Measurements from ENCODE around the gene NFATC2.
A peak's percentile ranks its signal among the peaks of the same experiment; 100 is the strongest.

NFATC2 gene

GRCh38 chr20:51467956-51468626 lies 74.4 kb downstream of the NFATC2 start:
- H3K4me1 ChIP-seq (ENCODE audit: control insufficient read depth, insufficient read depth, low read length): no peaks in the 10 kb centered on the region
- no peaks in the 10 kb centered on the region for H3K9me3 ChIP-seq (ENCODE audit: control insufficient read depth, insufficient read depth, low read depth, low read length)
- ChIA-PET POLR2A (no interaction called here), CTCF (no interaction called here)
- H3K27ac ChIP-seq (ENCODE audit: extremely low read depth, low read depth, low read length): no peak overlapping the region
- no peaks in the 10 kb centered on the region for H3K36me3 ChIP-seq (ENCODE audit: control insufficient read depth in 2 of 2, insufficient read depth in 1 of 2, low read length in 2 of 2)
- TF ChIP-seq ZBTB11 (tag by site-specific recombination; conservative IDR thresholded peaks at IDR 0.05; ENCODE audit: low read depth) (no peak), ZNF560 (tag by site-specific recombination; IDR thresholded peaks at IDR 0.05; ENCODE audit: borderline replicate concordance) (no peak), ZFHX2 (tag by site-specific recombination; conservative IDR thresholded peaks at IDR 0.05) (peak; percentile 32; the same call in 1 of the 2 replicates), EGR2 (tag by site-specific recombination; IDR thresholded peaks at IDR 0.05; ENCODE audit: low read depth) (peak; percentile 44)
- H3K4me3 ChIP-seq (ENCODE audit: low read depth, low read length): no peak overlapping the region

DNA sequence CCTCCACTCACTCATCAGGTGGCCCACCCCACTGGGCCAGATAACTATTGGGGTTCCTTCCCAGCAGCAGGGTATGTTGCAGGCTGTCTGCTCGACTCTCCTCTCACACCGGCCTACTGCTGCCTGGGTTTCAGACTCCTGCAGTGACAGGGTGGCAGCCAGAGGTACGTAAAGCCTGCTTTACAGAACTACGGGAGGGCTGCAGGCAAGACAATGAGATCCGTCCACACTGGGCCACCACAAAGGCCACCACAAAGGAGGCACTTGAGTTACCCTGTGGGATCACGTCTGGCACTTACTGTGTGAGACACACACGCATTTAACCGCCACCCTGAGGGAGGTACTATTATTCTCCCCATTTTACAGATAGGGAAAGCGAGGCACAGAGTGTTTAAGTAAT lies 78.5 kb downstream of the NFATC2 start:
- peaks cover 3% of the 10 kb centered on the region; the same call in 1 of the 2 replicates for H3K4me1 ChIP-seq (ENCODE audit: control insufficient read depth, insufficient read depth, low read length)
- ChIA-PET POLR2A (no interaction called here), CTCF (no interaction called here)
- no peak for TF ChIP-seq ZNF366 (tag by site-specific recombination; conservative IDR thresholded peaks at IDR 0.05)
- peak; percentile 70 for TF ChIP-seq GLIS1 (tag by site-specific recombination; IDR thresholded peaks at IDR 0.05)
- peak; percentile 35 for TF ChIP-seq ZIC2 (tag by site-specific recombination; IDR thresholded peaks at IDR 0.05)
- TF ChIP-seq ZNF514 (tag by site-specific recombination; IDR thresholded peaks at IDR 0.05): no peak
- H3K27ac ChIP-seq (ENCODE audit: extremely low read depth, low read depth, low read length): no peak overlapping the region
- H3K36me3 ChIP-seq (ENCODE audit: control insufficient read depth in 2 of 2, insufficient read depth in 1 of 2, low read length in 2 of 2): no peaks in the 10 kb centered on the region
- no peak overlapping the region for H3K4me3 ChIP-seq (ENCODE audit: low read depth, low read length)
- no peaks in the 10 kb centered on the region for H3K9me3 ChIP-seq (ENCODE audit: control insufficient read depth, insufficient read depth, low read depth, low read length)

- peaks cover 3% of the 10 kb centered on the region; the same call in 1 of the 2 replicates for H3K4me1 ChIP-seq (ENCODE audit: control insufficient read depth, insufficient read depth, low read length)
- no peaks in the 10 kb centered on the region for H3K9me3 ChIP-seq (ENCODE audit: control insufficient read depth, insufficient read depth, low read depth, low read length)
- ChIA-PET CTCF (no interaction called here), POLR2A (no interaction called here)
- H3K4me3 ChIP-seq (ENCODE audit: low read depth, low read length): no peak overlapping the region
- H3K36me3 ChIP-seq (ENCODE audit: control insufficient read depth in 2 of 2, insufficient read depth in 1 of 2, low read length in 2 of 2): no peaks in the 10 kb centered on the region
- no peak overlapping the region for H3K27ac ChIP-seq (ENCODE audit: extremely low read depth, low read depth, low read length)
- TF ChIP-seq ZBTB17 (tag by site-specific recombination; IDR thresholded peaks at IDR 0.05) (no peak), ZNF433 (tag by site-specific recombination; IDR thresholded peaks at IDR 0.05; ENCODE audit: low read depth) (no peak), ZNF157 (tag by site-specific recombination; IDR thresholded peaks at IDR 0.05) (no peak), ZNF621 (tag by site-specific recombination; IDR thresholded peaks at IDR 0.05) (no peak), ZNF585B (tag by site-specific recombination; IDR thresholded peaks at IDR 0.05) (no peak), PBX3 (CRISPR knock-in tag; IDR thresholded peaks at IDR 0.05) (no peak), ZNF692 (tag by site-specific recombination; IDR thresholded peaks at IDR 0.05) (no peak), ZNF610 (tag by site-specific recombination; IDR thresholded peaks at IDR 0.05; ENCODE audit: borderline replicate concordance) (no peak), ZNF311 (tag by site-specific recombination; IDR thresholded peaks at IDR 0.05; ENCODE audit: borderline replicate concordance) (no peak), KLF9 (tag by site-specific recombination; IDR thresholded peaks at IDR 0.05; ENCODE audit: low read depth) (no peak), ZNF837 (tag by site-specific recombination; IDR thresholded peaks at IDR 0.05) (no peak), ZNF571 (tag by site-specific recombination; IDR thresholded peaks at IDR 0.05) (no peak), GLI2 (tag by site-specific recombination; IDR thresholded peaks at IDR 0.05; ENCODE audit: borderline replicate concordance, low read depth) (no peak)
- TF ChIP-seq, protein P1, sequence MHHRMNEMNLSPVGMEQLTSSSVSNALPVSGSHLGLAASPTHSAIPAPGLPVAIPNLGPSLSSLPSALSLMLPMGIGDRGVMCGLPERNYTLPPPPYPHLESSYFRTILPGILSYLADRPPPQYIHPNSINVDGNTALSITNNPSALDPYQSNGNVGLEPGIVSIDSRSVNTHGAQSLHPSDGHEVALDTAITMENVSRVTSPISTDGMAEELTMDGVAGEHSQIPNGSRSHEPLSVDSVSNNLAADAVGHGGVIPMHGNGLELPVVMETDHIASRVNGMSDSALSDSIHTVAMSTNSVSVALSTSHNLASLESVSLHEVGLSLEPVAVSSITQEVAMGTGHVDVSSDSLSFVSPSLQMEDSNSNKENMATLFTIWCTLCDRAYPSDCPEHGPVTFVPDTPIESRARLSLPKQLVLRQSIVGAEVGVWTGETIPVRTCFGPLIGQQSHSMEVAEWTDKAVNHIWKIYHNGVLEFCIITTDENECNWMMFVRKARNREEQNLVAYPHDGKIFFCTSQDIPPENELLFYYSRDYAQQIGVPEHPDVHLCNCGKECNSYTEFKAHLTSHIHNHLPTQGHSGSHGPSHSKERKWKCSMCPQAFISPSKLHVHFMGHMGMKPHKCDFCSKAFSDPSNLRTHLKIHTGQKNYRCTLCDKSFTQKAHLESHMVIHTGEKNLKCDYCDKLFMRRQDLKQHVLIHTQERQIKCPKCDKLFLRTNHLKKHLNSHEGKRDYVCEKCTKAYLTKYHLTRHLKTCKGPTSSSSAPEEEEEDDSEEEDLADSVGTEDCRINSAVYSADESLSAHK (tag by site-specific recombination; IDR thresholded peaks at IDR 0.05): no peak
- TF ChIP-seq, protein P2, sequence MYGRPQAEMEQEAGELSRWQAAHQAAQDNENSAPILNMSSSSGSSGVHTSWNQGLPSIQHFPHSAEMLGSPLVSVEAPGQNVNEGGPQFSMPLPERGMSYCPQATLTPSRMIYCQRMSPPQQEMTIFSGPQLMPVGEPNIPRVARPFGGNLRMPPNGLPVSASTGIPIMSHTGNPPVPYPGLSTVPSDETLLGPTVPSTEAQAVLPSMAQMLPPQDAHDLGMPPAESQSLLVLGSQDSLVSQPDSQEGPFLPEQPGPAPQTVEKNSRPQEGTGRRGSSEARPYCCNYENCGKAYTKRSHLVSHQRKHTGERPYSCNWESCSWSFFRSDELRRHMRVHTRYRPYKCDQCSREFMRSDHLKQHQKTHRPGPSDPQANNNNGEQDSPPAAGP (tag by site-specific recombination; IDR thresholded peaks at IDR 0.05): no peak
These were observed 79.0 kb downstream of the NFATC2 start for GRCh38 chr20:51463560-51463959.

Measured in HEK293 (cell line).